Measurements from ENCODE around the gene TOP2B. TPM values are rescaled to one million over a fixed set of nuclear protein-coding genes. Genes with fewer than 3 reads are reported as not detected.

Gene TOP2B
- total RNA-seq, 6 experiments from 2014 or later: 69.9 to 97.1 (median 88.5) TPM

DNA sequence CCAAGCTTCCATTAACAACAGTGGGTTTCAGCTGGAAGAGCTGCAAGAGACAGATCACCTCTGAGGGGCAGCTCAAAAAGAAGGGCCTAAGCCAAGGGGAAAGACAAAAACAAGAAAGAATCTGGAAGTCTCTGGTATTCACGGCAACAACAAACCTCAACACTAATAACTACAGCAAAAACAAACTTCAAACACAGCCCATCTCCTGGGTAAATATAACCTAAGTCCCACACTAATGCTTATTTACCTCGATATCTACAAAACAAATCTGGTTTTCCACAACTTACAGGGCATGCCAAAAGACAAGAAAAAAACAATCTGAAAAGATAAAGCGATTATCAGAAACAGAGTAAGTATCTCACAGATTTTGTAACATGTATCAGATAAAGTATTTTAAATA, 29.7 kb downstream of the TOP2B start:
- no peaks in the 10 kb centered on the region for H3K27me3 Mint-ChIP-seq (ENCODE audit: insufficient read depth)
- H3K9me3 Mint-ChIP-seq: no peaks in the 10 kb centered on the region
- DNase-seq: no peak
- TF ChIP-seq, protein P1, sequence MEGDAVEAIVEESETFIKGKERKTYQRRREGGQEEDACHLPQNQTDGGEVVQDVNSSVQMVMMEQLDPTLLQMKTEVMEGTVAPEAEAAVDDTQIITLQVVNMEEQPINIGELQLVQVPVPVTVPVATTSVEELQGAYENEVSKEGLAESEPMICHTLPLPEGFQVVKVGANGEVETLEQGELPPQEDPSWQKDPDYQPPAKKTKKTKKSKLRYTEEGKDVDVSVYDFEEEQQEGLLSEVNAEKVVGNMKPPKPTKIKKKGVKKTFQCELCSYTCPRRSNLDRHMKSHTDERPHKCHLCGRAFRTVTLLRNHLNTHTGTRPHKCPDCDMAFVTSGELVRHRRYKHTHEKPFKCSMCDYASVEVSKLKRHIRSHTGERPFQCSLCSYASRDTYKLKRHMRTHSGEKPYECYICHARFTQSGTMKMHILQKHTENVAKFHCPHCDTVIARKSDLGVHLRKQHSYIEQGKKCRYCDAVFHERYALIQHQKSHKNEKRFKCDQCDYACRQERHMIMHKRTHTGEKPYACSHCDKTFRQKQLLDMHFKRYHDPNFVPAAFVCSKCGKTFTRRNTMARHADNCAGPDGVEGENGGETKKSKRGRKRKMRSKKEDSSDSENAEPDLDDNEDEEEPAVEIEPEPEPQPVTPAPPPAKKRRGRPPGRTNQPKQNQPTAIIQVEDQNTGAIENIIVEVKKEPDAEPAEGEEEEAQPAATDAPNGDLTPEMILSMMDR (IDR thresholded peaks at IDR 0.05): no peak
- H3K27ac Mint-ChIP-seq: no peak overlapping the region
- H3K4me3 Mint-ChIP-seq: no peak overlapping the region
- peaks cover 9% of the 10 kb centered on the region; the same call in 1 of the 2 replicates for H3K36me3 Mint-ChIP-seq (ENCODE audit: low read depth)
- peaks cover 14% of the 10 kb centered on the region; the same call in 1 of the 2 replicates for H3K4me1 Mint-ChIP-seq (ENCODE audit: low read depth)

DNA sequence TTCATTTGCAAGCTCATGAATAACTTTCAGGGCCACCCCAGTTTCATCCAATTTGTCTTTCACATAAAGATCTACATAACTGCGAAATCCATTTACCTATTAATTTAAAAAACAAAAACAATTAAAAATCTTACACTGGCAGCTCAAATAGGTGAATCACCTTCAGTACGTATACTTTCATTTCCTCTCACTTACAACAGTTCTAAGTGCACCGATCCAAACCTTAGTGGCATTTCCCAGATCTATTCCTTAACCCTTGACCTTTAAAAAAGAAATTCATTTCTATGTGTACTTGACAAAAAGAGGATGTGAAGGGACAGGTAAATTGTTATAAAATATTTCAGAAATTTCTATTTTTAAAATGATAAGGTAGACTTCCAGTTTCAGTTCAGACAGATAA, 30.8 kb downstream of the TOP2B start:
- no peak for DNase-seq
- Mint-ChIP-seq H3K27ac (no peak overlapping the region), H3K27me3 (ENCODE audit: insufficient read depth) (no peaks in the 10 kb centered on the region), H3K4me3 (no peak overlapping the region), H3K4me1 (ENCODE audit: low read depth) (peaks cover 14% of the 10 kb centered on the region; the same call in 1 of the 2 replicates), H3K9me3 (no peaks in the 10 kb centered on the region), H3K36me3 (ENCODE audit: low read depth) (peaks cover 15% of the 10 kb centered on the region; the same call in 1 of the 2 replicates)
- TF ChIP-seq, protein P1 (IDR thresholded peaks at IDR 0.05): no peak

DNA sequence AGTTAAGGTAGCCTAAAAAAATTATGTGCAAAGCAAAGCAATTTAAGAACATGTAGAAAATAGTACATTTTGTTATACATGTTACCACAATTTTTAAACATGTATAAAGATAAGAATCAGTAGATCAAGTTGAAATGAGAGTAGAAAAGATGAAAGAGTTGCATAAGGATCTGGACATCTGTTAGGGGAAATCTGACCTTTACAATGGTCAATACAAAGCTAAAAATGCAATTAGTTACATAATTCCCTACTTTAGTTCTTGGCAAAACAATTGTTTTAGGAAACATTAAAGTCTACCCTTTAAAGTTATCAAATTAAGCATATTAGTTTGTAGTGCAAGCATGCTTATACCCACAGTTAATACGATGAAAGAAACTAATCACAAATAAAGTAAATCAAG, 32.7 kb downstream of the TOP2B start:
- Mint-ChIP-seq H3K36me3 (ENCODE audit: low read depth) (peaks cover 15% of the 10 kb centered on the region; the same call in 1 of the 2 replicates), H3K9me3 (no peaks in the 10 kb centered on the region), H3K27me3 (ENCODE audit: insufficient read depth) (no peaks in the 10 kb centered on the region), H3K4me3 (no peak overlapping the region), H3K4me1 (ENCODE audit: low read depth) (peaks cover 13% of the 10 kb centered on the region; the same call in 1 of the 2 replicates), H3K27ac (no peak overlapping the region)
- TF ChIP-seq, protein P1 (IDR thresholded peaks at IDR 0.05): no peak
- no peak for DNase-seq

DNA sequence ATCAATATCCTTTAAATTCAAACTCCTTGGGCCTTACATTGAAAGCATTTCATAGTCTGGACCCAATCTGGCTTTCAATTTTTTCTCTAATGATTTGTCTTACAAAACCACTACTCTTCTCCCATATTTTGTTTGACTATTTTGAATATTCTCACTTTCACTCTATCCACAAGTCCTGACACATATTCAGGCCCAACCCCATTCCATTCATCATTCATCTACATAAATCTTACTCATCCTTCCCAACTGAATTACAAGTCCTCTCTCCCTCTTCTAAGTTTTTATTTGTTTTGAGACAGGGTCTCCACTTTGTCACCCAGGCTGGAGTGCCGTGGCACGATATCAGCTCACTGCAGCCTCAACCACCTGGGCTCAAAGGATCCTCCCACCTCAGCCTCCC, 43.6 kb downstream of the TOP2B start:
- peaks cover 24% of the 10 kb centered on the region for H3K36me3 Mint-ChIP-seq (ENCODE audit: low read depth)
- H3K27me3 Mint-ChIP-seq (ENCODE audit: insufficient read depth): peaks cover 2% of the 10 kb centered on the region; the same call in 1 of the 2 replicates
- peaks cover 12% of the 10 kb centered on the region for H3K4me1 Mint-ChIP-seq (ENCODE audit: low read depth)
- TF ChIP-seq, protein P1 (IDR thresholded peaks at IDR 0.05): no peak
- no peak overlapping the region for H3K4me3 Mint-ChIP-seq
- H3K27ac Mint-ChIP-seq: no peak overlapping the region
- DNase-seq: no peak
- no peaks in the 10 kb centered on the region for H3K9me3 Mint-ChIP-seq

DNA sequence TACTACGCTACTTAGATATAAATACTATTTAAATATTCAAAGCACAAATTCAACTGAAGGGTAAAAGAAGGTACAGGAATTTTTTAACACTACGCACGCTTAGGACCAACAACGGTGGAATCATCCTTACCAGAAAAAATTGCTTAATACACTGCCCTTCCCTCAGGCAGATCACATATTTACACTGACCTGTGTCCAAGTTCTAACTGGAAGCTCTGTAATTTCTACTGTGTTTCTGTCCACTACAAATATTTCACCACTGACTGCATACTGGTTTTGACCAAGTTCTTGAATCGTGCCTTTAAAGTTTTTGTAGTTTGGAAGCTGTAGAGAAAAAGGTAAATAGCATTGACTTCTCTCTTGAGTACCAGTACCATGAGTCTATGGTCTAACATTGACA, 44.2 kb downstream of the TOP2B start:
- Mint-ChIP-seq H3K36me3 (ENCODE audit: low read depth) (peaks cover 24% of the 10 kb centered on the region), H3K4me1 (ENCODE audit: low read depth) (peaks cover 12% of the 10 kb centered on the region), H3K4me3 (no peak overlapping the region), H3K27me3 (ENCODE audit: insufficient read depth) (peaks cover 2% of the 10 kb centered on the region; the same call in 1 of the 2 replicates), H3K27ac (no peak overlapping the region), H3K9me3 (no peaks in the 10 kb centered on the region)
- no peak for DNase-seq
- TF ChIP-seq, protein P1 (IDR thresholded peaks at IDR 0.05): no peak

DNA sequence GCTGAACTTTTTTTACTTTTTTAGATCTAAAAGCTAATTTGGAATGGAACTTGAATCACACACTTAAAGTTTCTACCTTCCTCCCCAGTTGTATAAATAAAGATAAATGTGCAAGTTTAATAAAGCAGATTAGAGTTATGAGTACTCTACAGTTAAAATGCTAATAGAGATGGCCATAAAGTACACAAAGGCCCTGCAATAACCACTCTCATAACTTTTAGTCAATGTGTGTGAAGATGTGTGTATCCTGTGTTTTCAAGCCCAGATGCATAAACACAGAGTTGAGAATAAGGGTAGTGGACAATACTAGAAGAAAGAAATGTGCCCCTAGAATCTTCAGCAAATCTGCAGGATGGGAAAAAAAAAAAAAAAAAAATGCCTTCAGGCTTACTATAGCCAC, 45.3 kb downstream of the TOP2B start:
- Mint-ChIP-seq H3K4me1 (ENCODE audit: low read depth) (peaks cover 12% of the 10 kb centered on the region), H3K27me3 (ENCODE audit: insufficient read depth) (peaks cover 2% of the 10 kb centered on the region; the same call in 1 of the 2 replicates), H3K9me3 (no peaks in the 10 kb centered on the region), H3K27ac (no peak overlapping the region), H3K4me3 (no peak overlapping the region), H3K36me3 (ENCODE audit: low read depth) (peaks cover 20% of the 10 kb centered on the region)
- TF ChIP-seq, protein P1 (IDR thresholded peaks at IDR 0.05): no peak
- no peak for DNase-seq

Data from HFFc6 (cell line).